HEK293 (cell line): Measurements from ENCODE around the gene MXRA8.

Experiments
- CTCF ChIA-PET: fragments of 350-600 bp; formaldehyde crosslinking; extraction: SDS; loops from one replicate; lab custom pipeline; 2021; ENCODE audit warnings: antibody characterized with exemption; lab: Yijun Ruan, JAX
- POLR2A ChIA-PET: fragments of 300-600 bp; formaldehyde crosslinking; extraction: SDS; loops from one replicate; lab custom pipeline; 2020; ENCODE audit warnings: antibody characterized with exemption, inconsistent platforms; lab: Yijun Ruan, JAX
- H3K27ac ChIP-seq: fragments of 200-500 bp; sonication (Bioruptor generic); 2 replicates; pipeline ENCODE4 v1.5.1; 2014; ENCODE audit warnings: low read depth, low read length, control low read depth, inconsistent platforms; ENCODE audit errors: extremely low read depth
- H3K36me3 ChIP-seq, 2 experiments: fragments of 200-500 bp in 1 of 2; sonication (Bioruptor generic) in 1 of 2; 1 replicate in 1 of 2; 2 replicates in 1 of 2; pipeline ENCODE4 v1.5.1; 2014 to 2017; ENCODE audit warnings: inconsistent platforms in 2 of 2, low read length in 2 of 2; ENCODE audit not compliant: control insufficient read depth in 2 of 2, insufficient read depth in 1 of 2
- H3K4me1 ChIP-seq: fragments of 200-500 bp; sonication (Bioruptor generic); 2 replicates; pipeline ENCODE4 v1.5.1; 2014; ENCODE audit warnings: mild to moderate bottlenecking, low read length, inconsistent platforms; ENCODE audit not compliant: control insufficient read depth, insufficient read depth
- H3K4me3 ChIP-seq: 2 replicates; pipeline ENCODE4 v1.5.1; 2011; ENCODE audit warnings: low read depth, mild to moderate bottlenecking, control low read depth, low read length, moderate library complexity
- H3K9me3 ChIP-seq: fragments of 200-500 bp; sonication (Bioruptor generic); 2 replicates; pipeline ENCODE4 v1.5.1; 2014; ENCODE audit warnings: low read depth, low read length, inconsistent platforms; ENCODE audit not compliant: control insufficient read depth, insufficient read depth
- CTCF ChIP-seq: fragments of 450-650 bp; formaldehyde crosslinking; IDR thresholded peaks from 2 replicates; pipeline ENCODE4 v1.5.1; 2016; ENCODE audit warnings: missing biosample characterization, missing genetic modification characterization
- KLF7 ChIP-seq: fragments of 450-650 bp; formaldehyde crosslinking; IDR thresholded peaks from 2 replicates; pipeline ENCODE4 v1.5.1; 2016; ENCODE audit warnings: missing biosample characterization, missing genetic modification characterization, borderline replicate concordance
- SALL2 ChIP-seq: fragments of 450-650 bp; formaldehyde crosslinking; IDR thresholded peaks from 2 replicates; pipeline ENCODE4 v1.5.0; 2017; ENCODE audit warnings: missing biosample characterization, mild to moderate bottlenecking, missing genetic modification characterization, borderline replicate concordance
- SP2 ChIP-seq: fragments of 450-650 bp; formaldehyde crosslinking; IDR thresholded peaks from 2 replicates; pipeline ENCODE4 v1.5.1; 2016; ENCODE audit warnings: missing biosample characterization, missing genetic modification characterization
- YY1 ChIP-seq: fragments of 450-650 bp; formaldehyde crosslinking; IDR thresholded peaks from 2 replicates; pipeline ENCODE4 v1.5.1; 2018; ENCODE audit warnings: missing biosample characterization, missing genetic modification characterization
- ZBTB17 ChIP-seq: fragments of 450-650 bp; formaldehyde crosslinking; IDR thresholded peaks from 2 replicates; pipeline ENCODE4 v1.5.1; 2016; ENCODE audit warnings: missing biosample characterization, missing genetic modification characterization
- ZBTB26 ChIP-seq: fragments of 450-650 bp; formaldehyde crosslinking; optimal IDR thresholded peaks from 2 replicates; pipeline ENCODE3; 2016; ENCODE audit warnings: missing biosample characterization, mild to moderate bottlenecking, missing genetic modification characterization
- ZBTB6 ChIP-seq: fragments of 450-650 bp; formaldehyde crosslinking; IDR thresholded peaks from 2 replicates; pipeline ENCODE4 v1.5.1; 2017; ENCODE audit warnings: missing biosample characterization, missing genetic modification characterization
- ZNF121 ChIP-seq: fragments of 450-650 bp; formaldehyde crosslinking; IDR thresholded peaks from 2 replicates; pipeline ENCODE4 v1.5.1; 2016; ENCODE audit warnings: missing biosample characterization, missing genetic modification characterization
- ZNF140 ChIP-seq: fragments of 450-650 bp; formaldehyde crosslinking; IDR thresholded peaks from 2 replicates; pipeline ENCODE4 v1.5.1; 2016; ENCODE audit warnings: missing biosample characterization, missing genetic modification characterization
- ZNF211 ChIP-seq: fragments of 450-650 bp; formaldehyde crosslinking; IDR thresholded peaks from 2 replicates; pipeline ENCODE4 v1.5.1; 2016; ENCODE audit warnings: low read depth, missing biosample characterization, missing genetic modification characterization
- ZNF239 ChIP-seq: fragments of 450-650 bp; formaldehyde crosslinking; IDR thresholded peaks from 2 replicates; pipeline ENCODE4 v1.5.1; 2016; ENCODE audit warnings: missing biosample characterization, missing genetic modification characterization
- ZNF335 ChIP-seq: fragments of 450-650 bp; formaldehyde crosslinking; conservative IDR thresholded peaks from 2 replicates; pipeline ENCODE4 v1.5.1; 2016; ENCODE audit warnings: missing biosample characterization, missing genetic modification characterization
- ZNF341 ChIP-seq: fragments of 450-650 bp; formaldehyde crosslinking; IDR thresholded peaks from 2 replicates; pipeline ENCODE4; 2016; ENCODE audit warnings: low read depth, missing biosample characterization, missing genetic modification characterization
- ZNF394 ChIP-seq: fragments of 450-650 bp; formaldehyde crosslinking; IDR thresholded peaks from 2 replicates; pipeline ENCODE4 v1.5.1; 2016; ENCODE audit warnings: missing biosample characterization, missing genetic modification characterization, mild to moderate bottlenecking, moderate library complexity, borderline replicate concordance
- ZNF433 ChIP-seq: fragments of 450-650 bp; formaldehyde crosslinking; IDR thresholded peaks from 2 replicates; pipeline ENCODE4 v1.5.1; 2016; ENCODE audit warnings: missing biosample characterization, missing genetic modification characterization, low read depth
- ZNF521 ChIP-seq: fragments of 450-650 bp; formaldehyde crosslinking; IDR thresholded peaks from 2 replicates; pipeline ENCODE4 v1.5.1; 2017; ENCODE audit warnings: missing biosample characterization, mild to moderate bottlenecking, missing genetic modification characterization
- ZNF558 ChIP-seq: fragments of 450-650 bp; formaldehyde crosslinking; IDR thresholded peaks from 2 replicates; pipeline ENCODE4 v1.5.1; 2016; ENCODE audit warnings: missing biosample characterization, missing genetic modification characterization
- ZNF621 ChIP-seq: fragments of 450-650 bp; formaldehyde crosslinking; IDR thresholded peaks from 2 replicates; pipeline ENCODE4 v1.5.1; 2017; ENCODE audit warnings: missing biosample characterization, missing genetic modification characterization
- ZNF768 ChIP-seq: fragments of 450-650 bp; formaldehyde crosslinking; IDR thresholded peaks from 2 replicates; pipeline ENCODE4 v1.5.1; 2018; ENCODE audit warnings: missing biosample characterization, mild to moderate bottlenecking, missing genetic modification characterization
- ZNF776 ChIP-seq: fragments of 450-650 bp; formaldehyde crosslinking; IDR thresholded peaks from 2 replicates; pipeline ENCODE4 v1.5.0; 2017; ENCODE audit warnings: missing biosample characterization, missing genetic modification characterization, borderline replicate concordance
- ZXDB ChIP-seq: fragments of 450-650 bp; formaldehyde crosslinking; IDR thresholded peaks from 2 replicates; pipeline ENCODE4 v1.5.1; 2016; ENCODE audit warnings: missing biosample characterization, missing genetic modification characterization
- TF ChIP-seq, protein P1 (sequence below): fragments of 450-650 bp; IDR thresholded peaks from 2 replicates; pipeline ENCODE4 v1.5.1; 2018; ENCODE audit warnings: missing biosample characterization, mild to moderate bottlenecking, missing genetic modification characterization
- TF ChIP-seq, protein P2 (sequence below): fragments of 450-650 bp; IDR thresholded peaks from 2 replicates; pipeline ENCODE4 v1.5.1; 2018; ENCODE audit warnings: missing biosample characterization, missing genetic modification characterization
- TF ChIP-seq, protein P3 (sequence below): IDR thresholded peaks from 2 replicates; pipeline ENCODE4 v1.6.1; 2011; ENCODE audit warnings: mild to moderate bottlenecking, low read depth, low read length, borderline replicate concordance

MXRA8 gene

GRCh38 chr1:1407636-1408318 lies 49.4 kb upstream of the MXRA8 start:
- Histone ChIP-seq H3K9me3 (no peaks in the 10 kb centered on the region), H3K4me3 (peak overlapping the region; percentile 84), H3K27ac (peak overlapping the region; percentile 87), H3K36me3 (peaks cover 19 to 51% of the 10 kb centered on the region in 2 experiments; a peak in 2 of 3 replicates), H3K4me1 (no peaks in the 10 kb centered on the region)
- ChIA-PET CTCF (interaction anchor here (0.6 to 2.8 kb wide), 6 partner anchors 15 to 35 kb away, joined by 3 to 14 read pairs (median 3); no protein-coding TSS in a partner anchor), POLR2A (interaction anchor here (0.6 to 2.2 kb wide), 6 partner anchors 9 to 36 kb away, joined by 3 to 18 read pairs (median 6); partner anchors contain the start of genes AURKAIP1 and CCNL2)
- TF ChIP-seq ZBTB17 (peak; percentile 58), KLF7 (tag by site-specific recombination) (0 out of 2 replicates have a peak, but pooled peaks have one; percentile 40), ZBTB6 (no peak), ZNF768 (tag by site-specific recombination) (no peak), YY1 (no peak), ZNF776 (tag by site-specific recombination) (no peak), ZNF239 (tag by site-specific recombination) (no peak), ZNF140 (tag by site-specific recombination) (no peak), ZNF121 (peak; percentile 98), ZNF433 (no peak), SALL2 (tag by site-specific recombination) (no peak), ZBTB26 (peak; percentile 1), ZNF621 (tag by site-specific recombination) (no peak), CTCF (peak; percentile 64; the same call in 1 of the 2 replicates), ZNF341 (tag by site-specific recombination) (peak; percentile 57; the same call in 1 of the 2 replicates), ZNF335 (0 out of 2 replicates have a peak, but pooled peaks have one; percentile 15), SP2 (tag by site-specific recombination) (no peak)

GRCh38 chr1:1406821-1407635 lies 48.7 kb upstream of the MXRA8 start, which contains the start of gene MRPL20:
Gene MRPL20, minus strand, starts transcription at chr1:1407293. Its CDS starts 76 bp downstream, at chr1:1407217.
- peaks cover 19 to 59% of the 10 kb centered on the region in 2 experiments; a peak in 2 of 3 replicates for H3K36me3 ChIP-seq
- peak within 1 kb of the TSS; percentile 87 for H3K27ac ChIP-seq
- H3K9me3 ChIP-seq: no peaks in the 10 kb centered on the region
- POLR2A ChIA-PET: interaction anchor here (0.6 to 2.2 kb wide), 7 partner anchors 8 to 159 kb away, joined by 3 to 18 read pairs (median 4); partner anchors contain the start of genes AURKAIP1 and CCNL2
- peak within 1 kb of the TSS; percentile 84 for H3K4me3 ChIP-seq
- H3K4me1 ChIP-seq: no peaks in the 10 kb centered on the region
- CTCF ChIA-PET: interaction anchor here (0.6 to 2.8 kb wide), 7 partner anchors 26 to 63 kb away, joined by 3 to 14 read pairs (median 3); no protein-coding TSS in a partner anchor
- TF ChIP-seq, protein P1, sequence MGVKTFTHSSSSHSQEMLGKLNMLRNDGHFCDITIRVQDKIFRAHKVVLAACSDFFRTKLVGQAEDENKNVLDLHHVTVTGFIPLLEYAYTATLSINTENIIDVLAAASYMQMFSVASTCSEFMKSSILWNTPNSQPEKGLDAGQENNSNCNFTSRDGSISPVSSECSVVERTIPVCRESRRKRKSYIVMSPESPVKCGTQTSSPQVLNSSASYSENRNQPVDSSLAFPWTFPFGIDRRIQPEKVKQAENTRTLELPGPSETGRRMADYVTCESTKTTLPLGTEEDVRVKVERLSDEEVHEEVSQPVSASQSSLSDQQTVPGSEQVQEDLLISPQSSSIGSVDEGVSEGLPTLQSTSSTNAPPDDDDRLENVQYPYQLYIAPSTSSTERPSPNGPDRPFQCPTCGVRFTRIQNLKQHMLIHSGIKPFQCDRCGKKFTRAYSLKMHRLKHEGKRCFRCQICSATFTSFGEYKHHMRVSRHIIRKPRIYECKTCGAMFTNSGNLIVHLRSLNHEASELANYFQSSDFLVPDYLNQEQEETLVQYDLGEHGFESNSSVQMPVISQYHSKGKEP (tag by site-specific recombination): no peak
- TF ChIP-seq KLF7 (tag by site-specific recombination) (no peak), ZXDB (tag by site-specific recombination) (peak; percentile 92), ZNF211 (tag by site-specific recombination) (no peak), ZNF521 (tag by site-specific recombination) (no peak), ZNF558 (tag by site-specific recombination) (no peak), ZNF394 (no peak; the same call in 1 of the 2 replicates)
- TF ChIP-seq, protein P2, sequence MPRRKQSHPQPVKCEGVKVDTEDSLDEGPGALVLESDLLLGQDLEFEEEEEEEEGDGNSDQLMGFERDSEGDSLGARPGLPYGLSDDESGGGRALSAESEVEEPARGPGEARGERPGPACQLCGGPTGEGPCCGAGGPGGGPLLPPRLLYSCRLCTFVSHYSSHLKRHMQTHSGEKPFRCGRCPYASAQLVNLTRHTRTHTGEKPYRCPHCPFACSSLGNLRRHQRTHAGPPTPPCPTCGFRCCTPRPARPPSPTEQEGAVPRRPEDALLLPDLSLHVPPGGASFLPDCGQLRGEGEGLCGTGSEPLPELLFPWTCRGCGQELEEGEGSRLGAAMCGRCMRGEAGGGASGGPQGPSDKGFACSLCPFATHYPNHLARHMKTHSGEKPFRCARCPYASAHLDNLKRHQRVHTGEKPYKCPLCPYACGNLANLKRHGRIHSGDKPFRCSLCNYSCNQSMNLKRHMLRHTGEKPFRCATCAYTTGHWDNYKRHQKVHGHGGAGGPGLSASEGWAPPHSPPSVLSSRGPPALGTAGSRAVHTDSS: peak; percentile 91
- TF ChIP-seq, protein P3, sequence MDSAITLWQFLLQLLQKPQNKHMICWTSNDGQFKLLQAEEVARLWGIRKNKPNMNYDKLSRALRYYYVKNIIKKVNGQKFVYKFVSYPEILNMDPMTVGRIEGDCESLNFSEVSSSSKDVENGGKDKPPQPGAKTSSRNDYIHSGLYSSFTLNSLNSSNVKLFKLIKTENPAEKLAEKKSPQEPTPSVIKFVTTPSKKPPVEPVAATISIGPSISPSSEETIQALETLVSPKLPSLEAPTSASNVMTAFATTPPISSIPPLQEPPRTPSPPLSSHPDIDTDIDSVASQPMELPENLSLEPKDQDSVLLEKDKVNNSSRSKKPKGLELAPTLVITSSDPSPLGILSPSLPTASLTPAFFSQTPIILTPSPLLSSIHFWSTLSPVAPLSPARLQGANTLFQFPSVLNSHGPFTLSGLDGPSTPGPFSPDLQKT: peak; percentile 83; the same call in 1 of the 2 replicates
